HepG2 (cell line): ENCODE measurements around the gene NAA30. TPM values are rescaled to one million over a fixed set of nuclear protein-coding genes. Genes with fewer than 3 reads are reported as not detected.

Experiments
- ATAC-seq: fragments of 200-7000 bp; cut with Tn5 transposase; 3 replicates; pipeline ENCODE4 v1.9.1; 2020; ENCODE audit warnings: mild to moderate bottlenecking, moderate library complexity
- Bru-seq: library from RNA; stranded (reverse); fragments of 400-500 nt; gene quantifications from one replicate; lab custom pipeline; 2021; lab: Mats Ljungman, UMichigan
- BruChase-seq, 2 experiments: library from RNA; stranded (reverse); fragments of 400-500 nt; gene quantifications; one replicate each; lab custom pipeline; 2021; lab: Mats Ljungman, UMichigan
- BruUV-seq: library from RNA; stranded (reverse); fragments of 400-500 nt; replicated peaks from 2 replicates; lab custom pipeline; 2021; lab: Mats Ljungman, UMichigan
- CTCF ChIA-PET: fragments of 300-600 bp; formaldehyde crosslinking; extraction: SDS; loops from one replicate; lab custom pipeline; 2021; ENCODE audit warnings: low total read pairs, inconsistent platforms, low intra/inter-chr PET ratio; lab: Yijun Ruan, JAX
- POLR2A ChIA-PET: fragments of 350-600 bp; sonication (Branson Sonifier 250); formaldehyde crosslinking; loops from one replicate; lab custom pipeline; 2020; ENCODE audit warnings: antibody characterized with exemption, inconsistent platforms; lab: Yijun Ruan, JAX
- DNase-seq: peaks from one replicate; pipeline ENCODE4 v3.0.0-alpha.2; 2015; ENCODE audit warnings: low spot score
- FAIRE-seq: peaks from 3 replicates; lab custom pipeline; 2011; peaks lifted over from hg19 to GRCh38; lab: Jason Lieb, UNC
- H2AFZ ChIP-seq: one replicate; pipeline ENCODE4 v1.6.1; 2011; ENCODE audit warnings: low read length, inconsistent platforms
- H3K27ac ChIP-seq: fragments of 300-600 bp; 3 replicates; pipeline ENCODE4 v1.8.0; 2011; ENCODE audit warnings: mixed run types, mild to moderate bottlenecking, mixed read lengths, low read length, inconsistent platforms; ENCODE audit not compliant: insufficient read depth; ENCODE audit errors: extremely low read length
- H3K27me3 ChIP-seq, 2 experiments: fragments of 200-600 bp in 1 of 2; 2 replicates in 1 of 2; 3 replicates in 1 of 2; pipeline versions ENCODE4 v1.6.0 to v1.8.0; 2011; ENCODE audit warnings: low read length in 2 of 2, mild to moderate bottlenecking in 2 of 2, moderate library complexity in 2 of 2, inconsistent platforms in 1 of 2; ENCODE audit not compliant: insufficient read depth in 2 of 2, control insufficient read depth in 1 of 2
- H3K36me3 ChIP-seq, 2 experiments: fragments of 200-600 bp in 1 of 2; replicated peaks in 1 of 2; 2 replicates in 1 of 2; 3 replicates in 1 of 2; pipeline versions ENCODE4 v1.5.1 to v1.8.0; 2011; ENCODE audit warnings: low read length in 2 of 2, inconsistent platforms in 1 of 2; ENCODE audit not compliant: insufficient read depth in 2 of 2, control insufficient read depth in 1 of 2
- H3K4me1 ChIP-seq: 2 replicates; pipeline ENCODE4 v1.5.1; 2012; ENCODE audit warnings: low read length, inconsistent platforms; ENCODE audit not compliant: insufficient read depth
- H3K4me2 ChIP-seq: 2 replicates; pipeline ENCODE4 v1.6.0; 2011; ENCODE audit warnings: low read depth, low read length, inconsistent platforms
- H3K4me3 ChIP-seq, 3 experiments: fragments of 200-600 bp in 1 of 3; sonication (generic), shearing (Covaris generic) in 1 of 3; replicated peaks in 1 of 3; 2 replicates each; pipeline ENCODE4 v1.5.1; 2011 to 2016; ENCODE audit warnings: low read length in 3 of 3, inconsistent platforms in 2 of 3, low read depth in 2 of 3, mild to moderate bottlenecking in 2 of 3, control low read depth in 1 of 3, mixed read lengths in 1 of 3; ENCODE audit not compliant: insufficient read depth in 1 of 3
- H3K79me2 ChIP-seq: one replicate; pipeline ENCODE4 v1.6.1; 2011; ENCODE audit warnings: low read length, inconsistent platforms; ENCODE audit not compliant: insufficient read depth
- H3K9ac ChIP-seq: 2 replicates; pipeline ENCODE4 v1.6.0; 2011; ENCODE audit warnings: mild to moderate bottlenecking, low read depth, low read length, inconsistent platforms; ENCODE audit not compliant: insufficient read depth
- H3K9me3 ChIP-seq: 2 replicates; pipeline ENCODE4 v1.5.1; 2012; ENCODE audit warnings: mild to moderate bottlenecking, low read length
- H4K20me1 ChIP-seq: 2 replicates; pipeline ENCODE4 v1.6.0; 2011; ENCODE audit warnings: inconsistent platforms, mild to moderate bottlenecking, low read length, moderate library complexity; ENCODE audit not compliant: insufficient read depth
- EP300 ChIP-seq, 3 experiments: sonication (generic) in 1 of 3; formaldehyde crosslinking in 1 of 3; IDR thresholded peaks; 2 replicates each; pipeline versions ENCODE4 v1.5.1 to v1.6.1; 2011 to 2020; ENCODE audit warnings: low read depth in 2 of 3, low read length in 2 of 3, borderline replicate concordance in 1 of 3, improper control_type of control experiment in 1 of 3, mild to moderate bottlenecking in 1 of 3, missing genetic modification reagents in 1 of 3, moderate library complexity in 1 of 3
- ETV5 ChIP-seq: IDR thresholded peaks from 2 replicates; pipeline ENCODE4 v1.6.1; 2018; ENCODE audit warnings: missing biosample characterization, missing genetic modification reagents, inconsistent platforms, borderline replicate concordance
- GATA4 ChIP-seq: sonication (generic); IDR thresholded peaks from 2 replicates; pipeline ENCODE4 v1.6.1; 2016; ENCODE audit warnings: antibody characterized with exemption, low read depth, borderline replicate concordance
- MED8 ChIP-seq: sonication (generic); formaldehyde crosslinking; IDR thresholded peaks from 2 replicates; pipeline ENCODE4 v1.8.1; 2023; ENCODE audit warnings: mild to moderate bottlenecking, missing genetic modification reagents; ENCODE audit not compliant: insufficient replicate concordance
- NFYC ChIP-seq: IDR thresholded peaks from 2 replicates; pipeline ENCODE4 v1.6.1; 2016; ENCODE audit warnings: missing genetic modification reagents, missing compliant biosample characterization
- NR2F2 ChIP-seq: IDR thresholded peaks from 2 replicates; pipeline ENCODE4 v1.6.1; 2012; ENCODE audit warnings: low read depth, inconsistent platforms, borderline replicate concordance
- ZKSCAN8 ChIP-seq: IDR thresholded peaks from 2 replicates; pipeline ENCODE4 v1.6.1; 2016; ENCODE audit warnings: borderline replicate concordance, missing genetic modification reagents, missing compliant biosample characterization
- ZNF235 ChIP-seq: sonication (generic); formaldehyde crosslinking; IDR thresholded peaks from 2 replicates; pipeline ENCODE4 v1.8.1; 2023; ENCODE audit warnings: mild to moderate bottlenecking, missing genetic modification reagents, borderline replicate concordance
- ZNF317 ChIP-seq: sonication (generic); formaldehyde crosslinking; IDR thresholded peaks from 2 replicates; pipeline ENCODE4 v1.5.0; 2020; ENCODE audit warnings: mild to moderate bottlenecking, missing genetic modification reagents
- ZNF329 ChIP-seq: sonication (generic); formaldehyde crosslinking; IDR thresholded peaks from 2 replicates; pipeline ENCODE4 v1.9.0; 2021; ENCODE audit warnings: low read depth, mild to moderate bottlenecking, missing genetic modification reagents
- ZNF609 ChIP-seq: sonication (generic); formaldehyde crosslinking; IDR thresholded peaks from 2 replicates; pipeline ENCODE4 v1.4.0; 2020; ENCODE audit warnings: mild to moderate bottlenecking, missing genetic modification reagents, borderline replicate concordance
- WGBS: methylation state at CpG from one replicate; pipeline ENCODE4 v1.1.6; 2017; ENCODE audit warnings: low lambda C conversion rate; 5-methylcytosine and 5-hydroxymethylcytosine counted together
- in situ Hi-C: cut with HindIII; loops from 2 replicates; pipeline ENCODE4 v1.10.0; 2017; ENCODE audit warnings: low pct_unique_long_range_greater_than_20kb; ENCODE audit not compliant: extremely low pct_ligation_motif_present
- intact Hi-C: fragments of 100-400 bp; cut with micrococcal nuclease; formaldehyde crosslinking; loops from one replicate; pipeline ENCODE4 v1.10.0; 2022; ENCODE audit not compliant: unreplicated experiment
- long read RNA-seq, 2 experiments: library from RNA in 1 of 2; library from polyadenylated mRNA in 1 of 2; stranded (forward) in 1 of 2; unstranded in 1 of 2; transcript quantifications; one replicate each; pipeline ENCODE4 v2.0.0, GENCODE V29; 2019 to 2022
- polyA minus RNA-seq, 3 experiments: library from RNA; depleted of rRNA, polyadenylated mRNA; stranded (reverse); fragments of >200 nt; gene quantifications; 2 replicates each; pipeline ENCODE4 v1.2.3, GENCODE V29; 2011; ENCODE audit warnings: low replicate concordance in 1 of 3
- polyA plus RNA-seq, 8 experiments: library from polyadenylated mRNA; depleted of rRNA in 3 of 8; stranded (reverse) in 7 of 8; unstranded in 1 of 8; fragments of >200 nt; fragmentation: Illumina TruSeq in 4 of 8; extraction: Trizol in 4 of 8; gene quantifications; 2 replicates each; pipeline versions ENCODE4 v1.2.1 to v1.2.3, GENCODE V29; 2011 to 2016; ENCODE audit warnings: low read depth in 4 of 8, missing spikeins in 1 of 8, mixed read lengths in 1 of 8; ENCODE audit not compliant: insufficient read depth in 1 of 8
- total RNA-seq, 5 experiments: library from RNA; depleted of rRNA; stranded (reverse); fragments of >200 nt; fragmentation: Illumina TruSeq; extraction: Trizol; gene quantifications; 2 replicates each; pipeline ENCODE4 v1.2.3, GENCODE V29; 2016; ENCODE audit warnings: low read depth in 1 of 5

The NAA30 gene
- total RNA-seq (2016; rRNA removed; fragmentation: Illumina TruSeq; extraction: Trizol), result 18.4 and 21.6 TPM in 2 replicates
- total RNA-seq (2016; cell fraction: cytosol; rRNA removed; fragmentation: Illumina TruSeq; extraction: Trizol; ENCODE audit: low read depth), result 0.97 and 1.5 TPM in 2 replicates
- 16.9 and 22.2 TPM in 2 replicates for total RNA-seq (2016; cell fraction: insoluble cytoplasmic fraction; rRNA removed; fragmentation: Illumina TruSeq; extraction: Trizol)
- total RNA-seq (2016; cell fraction: membrane; rRNA removed; fragmentation: Illumina TruSeq; extraction: Trizol), result 7.4 and 7.8 TPM in 2 replicates
- total RNA-seq (2016; cell fraction: nucleus; rRNA removed; fragmentation: Illumina TruSeq; extraction: Trizol), result 11.2 and 12.6 TPM in 2 replicates
- 9.2 and 10.8 TPM in 2 replicates for polyA plus RNA-seq (2011; rRNA removed)
- 2.0 and 3.9 TPM in 2 replicates for polyA plus RNA-seq (2011; cell fraction: cytosol; rRNA removed)
- 2.3 and 3.4 TPM in 2 replicates for polyA plus RNA-seq (2011; cell fraction: nucleus; rRNA removed)
- polyA plus RNA-seq (2012), result 9.0 and 11.6 TPM in 2 replicates
- 0.99 and 1.0 TPM in 2 replicates for polyA plus RNA-seq (2016; cell fraction: cytosol; fragmentation: Illumina TruSeq; extraction: Trizol; ENCODE audit: low read depth)
- 18.9 and 19.3 TPM in 2 replicates for polyA plus RNA-seq (2016; cell fraction: insoluble cytoplasmic fraction; fragmentation: Illumina TruSeq; extraction: Trizol; ENCODE audit: low read depth)
- polyA plus RNA-seq (2016; cell fraction: membrane; fragmentation: Illumina TruSeq; extraction: Trizol; ENCODE audit: low read depth), result 4.0 and 5.6 TPM in 2 replicates
- polyA plus RNA-seq (2016; cell fraction: nucleus; fragmentation: Illumina TruSeq; extraction: Trizol; ENCODE audit: insufficient read depth, low read depth), result 11.5 and 13.2 TPM in 2 replicates
- polyA minus RNA-seq (2011; rRNA and poly(A)+ RNA removed; ENCODE audit: low replicate concordance), result 6.2 and 11.6 TPM in 2 replicates
- 6.9 and 11.0 TPM in 2 replicates for polyA minus RNA-seq (2011; cell fraction: cytosol; rRNA and poly(A)+ RNA removed)
- polyA minus RNA-seq (2011; cell fraction: nucleus; rRNA and poly(A)+ RNA removed), result 13.4 and 21.5 TPM in 2 replicates
- Bru-seq, nascent RNA, result percentile 87 among the genes with signal in this experiment
- percentile 91 among the genes with signal in this experiment for BruChase-seq, experiment 1, labeled RNA remaining after a 6-hour chase
- BruChase-seq, experiment 2, labeled RNA remaining after a 2-hour chase, result percentile 93 among the genes with signal in this experiment
- long read RNA-seq, experiment 1, full-length matches to known transcripts, result 1 of 5 reads
- long read RNA-seq, experiment 1, partial matches to known transcripts, result 1 of 5 reads
- long read RNA-seq, experiment 1, other reads (novel, unspliced or antisense), result 3 of 5 reads
- long read RNA-seq, experiment 2, full-length matches to known transcripts, result 3 of 38 reads
- long read RNA-seq, experiment 2, partial matches to known transcripts, result 1 of 38 reads
- long read RNA-seq, experiment 2, other reads (novel, unspliced or antisense), result 34 of 38 reads

GRCh38 chr14:57390037-57390805 is at the start of gene NAA30:
NAA30 (plus strand) TSS chr14:57390586; CDS start chr14:57390958, 372 bp downstream.
- Histone ChIP-seq H3K79me2 (peaks cover 41% of the 10 kb centered on the region), H3K27me3 (no peaks in the 10 kb centered on the region; a peak in 1 of 5 replicates), H3K4me2 (peak within 1 kb of the TSS; percentile 94), H3K4me1 (peaks cover 35% of the 10 kb centered on the region), H4K20me1 (peaks cover 7% of the 10 kb centered on the region; the same call in 1 of the 2 replicates), H3K36me3 (no peaks in the 10 kb centered on the region), H3K4me3 (peak within 1 kb of the TSS; percentile 89 to 95 (median 94)), H3K9ac (peak within 1 kb of the TSS; percentile 86), H3K9me3 (no peaks in the 10 kb centered on the region), H2AFZ (peak within 1 kb of the TSS; percentile 70), H3K27ac (peak within 1 kb of the TSS; percentile 81)
- ATAC-seq (peak; percentile 86), DNase-seq (peak; percentile 86), FAIRE-seq (peak; percentile 23)
- CTCF ChIA-PET, result no interaction called here
- in situ Hi-C loops (no loop called here), intact Hi-C loops (loop anchor here (2.0 to 5.0 kb wide), 2 partner anchors 43 to 123 kb away; partner anchors contain the start of genes AP5M1 and EXOC5)
- POLR2A ChIA-PET, result interaction anchor here (0.7 to 2.5 kb wide), 11 partner anchors 9 to 811 kb away, joined by 3 to 10 read pairs (median 4); partner anchors contain the start of genes AP5M1, EXOC5 and TMEM260
- BruUV-seq, result no TSS peak
- WGBS, result 4% methylated on average over 16 of the region's 62 CpGs
- TF ChIP-seq ZNF609 (CRISPR knock-in tag) (0 out of 2 replicates have a peak, but pooled peaks have one; percentile 22), NFYC (CRISPR knock-in tag) (no peak), ZKSCAN8 (CRISPR knock-in tag) (0 out of 2 replicates have a peak, but pooled peaks have one; percentile 38), EP300 (IDR thresholded peaks at IDR 0.05; ENCODE audit: low read depth in 2 of 2, low read length in 2 of 2) (no peak), EP300 (CRISPR knock-in tag; IDR thresholded peaks at IDR 0.05; ENCODE audit: borderline replicate concordance) (no peak), NR2F2 (peak; percentile 30; the same call in 1 of the 2 replicates), MED8 (CRISPR knock-in tag) (peak; percentile 32), ZNF317 (CRISPR knock-in tag) (0 out of 2 replicates have a peak, but pooled peaks have one; percentile 19), ZNF235 (no peak), GATA4 (no peak), ZNF329 (CRISPR knock-in tag) (no peak), ETV5 (CRISPR knock-in tag) (no peak)
